ENCODE data around the gene LST1. TPM values are rescaled to one million over a fixed set of nuclear protein-coding genes. Genes with fewer than 3 reads are reported as not detected.
A peak's percentile ranks its signal among the peaks of the same experiment; 100 is the strongest.

LST1 gene
- total RNA-seq, 1 experiment from 2014 or later, result 0.66 TPM

DNA sequence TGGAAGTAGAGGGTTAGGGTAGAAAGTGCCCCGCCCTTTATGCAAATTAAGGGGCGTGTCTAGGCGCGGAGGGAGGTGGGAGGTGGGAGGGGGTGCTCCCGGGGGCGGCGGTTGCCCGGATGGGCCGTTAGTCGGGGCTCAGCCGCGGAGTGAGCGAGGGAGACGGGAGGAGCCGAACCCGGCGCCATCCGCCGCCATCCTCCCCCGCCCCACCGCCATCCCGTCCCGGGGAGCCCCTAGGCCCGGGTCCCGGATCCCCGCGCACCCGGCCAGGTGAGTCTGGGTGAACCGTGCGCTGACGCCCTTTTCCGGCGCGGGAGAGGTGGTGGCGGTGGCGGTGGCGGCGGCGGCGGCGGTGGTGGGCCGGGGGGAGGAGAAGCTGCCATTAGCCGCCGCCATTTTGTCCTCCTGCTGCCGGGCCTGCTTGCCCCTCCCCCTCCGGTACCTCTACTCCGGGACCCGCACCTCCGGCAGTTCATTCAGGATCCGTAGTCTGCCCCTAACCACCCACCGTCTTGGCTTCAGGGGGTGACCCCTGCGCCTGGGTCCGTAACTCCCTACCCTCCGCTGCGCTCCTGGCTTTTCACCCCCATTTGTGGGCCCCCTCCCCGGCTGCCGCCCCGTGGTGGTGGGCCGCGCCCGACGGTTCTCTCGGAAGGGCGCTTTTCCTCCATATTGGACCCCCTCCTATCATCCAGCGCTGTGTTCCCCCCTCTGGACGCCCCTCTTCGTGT, 34.7 kb downstream of the LST1 start, which contains the start of gene PRRC2A (continued):
- TF ChIP-seq, protein P1, sequence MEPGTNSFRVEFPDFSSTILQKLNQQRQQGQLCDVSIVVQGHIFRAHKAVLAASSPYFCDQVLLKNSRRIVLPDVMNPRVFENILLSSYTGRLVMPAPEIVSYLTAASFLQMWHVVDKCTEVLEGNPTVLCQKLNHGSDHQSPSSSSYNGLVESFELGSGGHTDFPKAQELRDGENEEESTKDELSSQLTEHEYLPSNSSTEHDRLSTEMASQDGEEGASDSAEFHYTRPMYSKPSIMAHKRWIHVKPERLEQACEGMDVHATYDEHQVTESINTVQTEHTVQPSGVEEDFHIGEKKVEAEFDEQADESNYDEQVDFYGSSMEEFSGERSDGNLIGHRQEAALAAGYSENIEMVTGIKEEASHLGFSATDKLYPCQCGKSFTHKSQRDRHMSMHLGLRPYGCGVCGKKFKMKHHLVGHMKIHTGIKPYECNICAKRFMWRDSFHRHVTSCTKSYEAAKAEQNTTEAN (CRISPR knock-in tag; IDR thresholded peaks at IDR 0.05), result peak; percentile 77; the same call in 1 of the 2 replicates
- TF ChIP-seq HMGA2 (CRISPR knock-in tag; IDR thresholded peaks at IDR 0.05), result no peak
- 0 out of 2 replicates have a peak, but pooled peaks have one; percentile 49 for TF ChIP-seq TEAD1 (CRISPR knock-in tag; IDR thresholded peaks at IDR 0.05)
- peak; percentile 23; the same call in 1 of the 2 replicates for TF ChIP-seq ZNF416 (CRISPR knock-in tag; IDR thresholded peaks at IDR 0.05)
- TF ChIP-seq, protein P2, sequence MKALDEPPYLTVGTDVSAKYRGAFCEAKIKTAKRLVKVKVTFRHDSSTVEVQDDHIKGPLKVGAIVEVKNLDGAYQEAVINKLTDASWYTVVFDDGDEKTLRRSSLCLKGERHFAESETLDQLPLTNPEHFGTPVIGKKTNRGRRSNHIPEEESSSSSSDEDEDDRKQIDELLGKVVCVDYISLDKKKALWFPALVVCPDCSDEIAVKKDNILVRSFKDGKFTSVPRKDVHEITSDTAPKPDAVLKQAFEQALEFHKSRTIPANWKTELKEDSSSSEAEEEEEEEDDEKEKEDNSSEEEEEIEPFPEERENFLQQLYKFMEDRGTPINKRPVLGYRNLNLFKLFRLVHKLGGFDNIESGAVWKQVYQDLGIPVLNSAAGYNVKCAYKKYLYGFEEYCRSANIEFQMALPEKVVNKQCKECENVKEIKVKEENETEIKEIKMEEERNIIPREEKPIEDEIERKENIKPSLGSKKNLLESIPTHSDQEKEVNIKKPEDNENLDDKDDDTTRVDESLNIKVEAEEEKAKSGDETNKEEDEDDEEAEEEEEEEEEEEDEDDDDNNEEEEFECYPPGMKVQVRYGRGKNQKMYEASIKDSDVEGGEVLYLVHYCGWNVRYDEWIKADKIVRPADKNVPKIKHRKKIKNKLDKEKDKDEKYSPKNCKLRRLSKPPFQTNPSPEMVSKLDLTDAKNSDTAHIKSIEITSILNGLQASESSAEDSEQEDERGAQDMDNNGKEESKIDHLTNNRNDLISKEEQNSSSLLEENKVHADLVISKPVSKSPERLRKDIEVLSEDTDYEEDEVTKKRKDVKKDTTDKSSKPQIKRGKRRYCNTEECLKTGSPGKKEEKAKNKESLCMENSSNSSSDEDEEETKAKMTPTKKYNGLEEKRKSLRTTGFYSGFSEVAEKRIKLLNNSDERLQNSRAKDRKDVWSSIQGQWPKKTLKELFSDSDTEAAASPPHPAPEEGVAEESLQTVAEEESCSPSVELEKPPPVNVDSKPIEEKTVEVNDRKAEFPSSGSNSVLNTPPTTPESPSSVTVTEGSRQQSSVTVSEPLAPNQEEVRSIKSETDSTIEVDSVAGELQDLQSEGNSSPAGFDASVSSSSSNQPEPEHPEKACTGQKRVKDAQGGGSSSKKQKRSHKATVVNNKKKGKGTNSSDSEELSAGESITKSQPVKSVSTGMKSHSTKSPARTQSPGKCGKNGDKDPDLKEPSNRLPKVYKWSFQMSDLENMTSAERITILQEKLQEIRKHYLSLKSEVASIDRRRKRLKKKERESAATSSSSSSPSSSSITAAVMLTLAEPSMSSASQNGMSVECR (CRISPR knock-in tag; IDR thresholded peaks at IDR 0.05; ENCODE audit: borderline replicate concordance), result peak; percentile 55; the same call in 1 of the 2 replicates
- no peak; the same call in 1 of the 2 replicates for TF ChIP-seq GABPB1 (CRISPR knock-in tag; IDR thresholded peaks at IDR 0.05)
- TF ChIP-seq, protein P3, sequence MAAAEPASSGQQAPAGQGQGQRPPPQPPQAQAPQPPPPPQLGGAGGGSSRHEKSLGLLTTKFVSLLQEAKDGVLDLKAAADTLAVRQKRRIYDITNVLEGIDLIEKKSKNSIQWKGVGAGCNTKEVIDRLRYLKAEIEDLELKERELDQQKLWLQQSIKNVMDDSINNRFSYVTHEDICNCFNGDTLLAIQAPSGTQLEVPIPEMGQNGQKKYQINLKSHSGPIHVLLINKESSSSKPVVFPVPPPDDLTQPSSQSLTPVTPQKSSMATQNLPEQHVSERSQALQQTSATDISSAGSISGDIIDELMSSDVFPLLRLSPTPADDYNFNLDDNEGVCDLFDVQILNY (CRISPR knock-in tag; IDR thresholded peaks at IDR 0.05), result peak; percentile 17; the same call in 1 of the 2 replicates
- TF ChIP-seq ZNF232 (CRISPR knock-in tag; IDR thresholded peaks at IDR 0.05), result peak; percentile 62; the same call in 1 of the 2 replicates
- TF ChIP-seq, protein P4, sequence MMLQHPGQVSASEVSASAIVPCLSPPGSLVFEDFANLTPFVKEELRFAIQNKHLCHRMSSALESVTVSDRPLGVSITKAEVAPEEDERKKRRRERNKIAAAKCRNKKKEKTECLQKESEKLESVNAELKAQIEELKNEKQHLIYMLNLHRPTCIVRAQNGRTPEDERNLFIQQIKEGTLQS (CRISPR knock-in tag; conservative IDR thresholded peaks at IDR 0.05), result no peak
- no peak for TF ChIP-seq OVOL2 (CRISPR knock-in tag; IDR thresholded peaks at IDR 0.05; ENCODE audit: borderline replicate concordance)
- TF ChIP-seq ZNF317 (CRISPR knock-in tag; IDR thresholded peaks at IDR 0.05; ENCODE audit: borderline replicate concordance, low read depth), result 0 out of 2 replicates have a peak, but pooled peaks have one; percentile 15
- peak; percentile 30; the same call in 1 of the 2 replicates for TF ChIP-seq FOXP1 (CRISPR knock-in tag; IDR thresholded peaks at IDR 0.05; ENCODE audit: borderline replicate concordance)
- TF ChIP-seq GRHL2 (CRISPR knock-in tag; IDR thresholded peaks at IDR 0.05; ENCODE audit: insufficient replicate concordance, severe bottlenecking), result no peak
- peak; percentile 62; the same call in 1 of the 2 replicates for TF ChIP-seq SP1 (CRISPR knock-in tag; conservative IDR thresholded peaks at IDR 0.05)

DNA sequence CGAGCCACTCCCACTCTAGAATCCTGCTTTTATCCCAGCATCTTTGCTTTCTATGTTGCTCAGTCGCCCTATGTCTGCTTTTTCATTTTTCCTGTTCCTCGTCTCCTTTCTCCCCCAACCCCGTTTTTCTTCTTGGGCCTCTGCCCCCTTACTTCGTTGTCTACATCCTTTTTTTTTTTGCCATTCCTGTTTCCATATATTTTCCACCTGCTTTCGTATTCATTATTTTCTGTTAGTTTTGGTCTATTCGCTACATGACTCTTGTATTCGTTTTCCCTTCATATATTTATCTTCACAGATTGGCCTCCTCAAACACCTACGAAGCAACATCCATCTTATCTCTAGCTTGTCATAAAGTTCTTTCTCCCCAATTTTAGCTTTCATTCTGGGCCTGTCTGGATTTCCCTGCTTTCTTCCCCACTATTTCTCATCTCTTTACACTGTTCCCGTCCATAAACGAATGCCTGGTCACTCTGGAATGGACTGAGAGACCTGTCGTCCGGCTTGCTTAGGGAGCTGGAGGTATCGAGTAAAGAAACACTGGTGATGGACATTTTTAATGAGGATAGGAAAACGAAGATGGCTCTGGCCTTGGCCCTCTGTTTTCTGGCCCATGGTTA, 35.4 kb downstream of the LST1 start:
- peaks cover 17% of the 10 kb centered on the region for H3K4me1 Mint-ChIP-seq
- no peak for ATAC-seq
- H3K27ac Mint-ChIP-seq, result peak overlapping the region; percentile 95
- H3K4me3 Mint-ChIP-seq, result peak overlapping the region; percentile 92
- no peaks in the 10 kb centered on the region for H3K9me3 Mint-ChIP-seq
- H3K27me3 Mint-ChIP-seq (ENCODE audit: low read depth), result no peaks in the 10 kb centered on the region; the same call in 1 of the 2 replicates
- peaks cover 52% of the 10 kb centered on the region for H3K36me3 Mint-ChIP-seq
- ChIA-PET POLR2A (interaction anchor here (1.1 to 1.9 kb wide), 4 partner anchors 31 to 80 kb away, joined by 3 to 8 read pairs (median 8); partner anchors contain the start of genes ATP6V1G2, BAG6, C6orf47 and DDX39B), CTCF (interaction anchor here (0.6 to 2.1 kb wide), 5 partner anchors 23 to 186 kb away, joined by 4 to 16 read pairs (median 5); partner anchors contain the start of genes ATP6V1G2 and NFKBIL1)
- no peak for DNase-seq (ENCODE audit: low spot score)
- TF ChIP-seq OVOL2 (CRISPR knock-in tag; IDR thresholded peaks at IDR 0.05; ENCODE audit: borderline replicate concordance), result no peak
- no peak for TF ChIP-seq NR3C1 (CRISPR knock-in tag; conservative IDR thresholded peaks at IDR 0.05; ENCODE audit: low read depth)
- TF ChIP-seq, protein P2 (CRISPR knock-in tag; IDR thresholded peaks at IDR 0.05; ENCODE audit: borderline replicate concordance), result 0 out of 2 replicates have a peak, but pooled peaks have one; percentile 13
- no peak for TF ChIP-seq KAT7 (CRISPR knock-in tag; IDR thresholded peaks at IDR 0.05; ENCODE audit: borderline replicate concordance)
- TF ChIP-seq, protein P5, sequence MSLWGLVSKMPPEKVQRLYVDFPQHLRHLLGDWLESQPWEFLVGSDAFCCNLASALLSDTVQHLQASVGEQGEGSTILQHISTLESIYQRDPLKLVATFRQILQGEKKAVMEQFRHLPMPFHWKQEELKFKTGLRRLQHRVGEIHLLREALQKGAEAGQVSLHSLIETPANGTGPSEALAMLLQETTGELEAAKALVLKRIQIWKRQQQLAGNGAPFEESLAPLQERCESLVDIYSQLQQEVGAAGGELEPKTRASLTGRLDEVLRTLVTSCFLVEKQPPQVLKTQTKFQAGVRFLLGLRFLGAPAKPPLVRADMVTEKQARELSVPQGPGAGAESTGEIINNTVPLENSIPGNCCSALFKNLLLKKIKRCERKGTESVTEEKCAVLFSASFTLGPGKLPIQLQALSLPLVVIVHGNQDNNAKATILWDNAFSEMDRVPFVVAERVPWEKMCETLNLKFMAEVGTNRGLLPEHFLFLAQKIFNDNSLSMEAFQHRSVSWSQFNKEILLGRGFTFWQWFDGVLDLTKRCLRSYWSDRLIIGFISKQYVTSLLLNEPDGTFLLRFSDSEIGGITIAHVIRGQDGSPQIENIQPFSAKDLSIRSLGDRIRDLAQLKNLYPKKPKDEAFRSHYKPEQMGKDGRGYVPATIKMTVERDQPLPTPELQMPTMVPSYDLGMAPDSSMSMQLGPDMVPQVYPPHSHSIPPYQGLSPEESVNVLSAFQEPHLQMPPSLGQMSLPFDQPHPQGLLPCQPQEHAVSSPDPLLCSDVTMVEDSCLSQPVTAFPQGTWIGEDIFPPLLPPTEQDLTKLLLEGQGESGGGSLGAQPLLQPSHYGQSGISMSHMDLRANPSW (CRISPR knock-in tag; conservative IDR thresholded peaks at IDR 0.05; ENCODE audit: low read depth), result no peak
- TF ChIP-seq GABPB1 (CRISPR knock-in tag; IDR thresholded peaks at IDR 0.05), result 0 out of 2 replicates have a peak, but pooled peaks have one; percentile 19

All from WTC11 (cell line).